K562 (cell line): Measurements from ENCODE around the gene PAAF1. TPM values are rescaled to one million over a fixed set of nuclear protein-coding genes. Genes with fewer than 3 reads are reported as not detected.

Experiments used
- BDP1 ChIP-seq: IDR thresholded peaks from 3 replicates; pipeline ENCODE4 v1.6.1; 2011; ENCODE audit not compliant: insufficient read length, insufficient read depth
- CBFB ChIP-seq: sonication (generic); formaldehyde crosslinking; IDR thresholded peaks from 2 replicates; pipeline ENCODE4 v1.4.0; 2020; ENCODE audit warnings: mild to moderate bottlenecking, missing genetic modification reagents
- NR1H2 ChIP-seq: sonication (generic); formaldehyde crosslinking; IDR thresholded peaks from 2 replicates; pipeline ENCODE4 v1.4.0; 2020; ENCODE audit warnings: mild to moderate bottlenecking, missing genetic modification reagents
- PHTF2 ChIP-seq: fragments of 250-450 bp; sonication (Bioruptor Pico); IDR thresholded peaks from 2 replicates; pipeline ENCODE4 v1.5.0; 2021; ENCODE audit warnings: mild to moderate bottlenecking
- SMAD3 ChIP-seq: fragments of 450-650 bp; formaldehyde crosslinking; conservative IDR thresholded peaks from 2 replicates; pipeline ENCODE4 v1.4.0; 2020; ENCODE audit warnings: mild to moderate bottlenecking
- SP1 ChIP-seq: sonication (generic); formaldehyde crosslinking; IDR thresholded peaks from 2 replicates; pipeline ENCODE4 v1.8.1; 2022; ENCODE audit warnings: mild to moderate bottlenecking, missing genetic modification reagents
- SRSF9 ChIP-seq: fragments of 200-400 bp; formaldehyde crosslinking; IDR thresholded peaks from 2 replicates; pipeline ENCODE4 v1.6.1; 2017; ENCODE audit warnings: low read depth, low read length, borderline replicate concordance
- ZNF217 ChIP-seq: sonication (generic); formaldehyde crosslinking; IDR thresholded peaks from 2 replicates; pipeline ENCODE4 v1.8.0; 2022; ENCODE audit warnings: mild to moderate bottlenecking, missing genetic modification reagents
- polyA plus RNA-seq, 8 experiments: library from polyadenylated mRNA; depleted of rRNA in 4 of 8; stranded (reverse) in 5 of 8; unstranded in 3 of 8; fragments of >200 nt; fragmentation: Nextera tagmentation in 2 of 8; fragmentation: Illumina TruSeq in 1 of 8; extraction: Ambion mirVana in 2 of 8; extraction: Trizol in 1 of 8; gene quantifications; 2 replicates each; pipeline versions ENCODE4 v1.2.1 to v1.2.3, GENCODE V29; 2011 to 2014; ENCODE audit warnings: inconsistent platforms in 1 of 8, missing spikeins in 1 of 8
- total RNA-seq, 7 experiments: library from RNA; depleted of rRNA in 6 of 7; stranded (reverse); fragments of >200 nt in 6 of 7; fragmentation: Illumina TruSeq in 2 of 7; extraction: Trizol in 2 of 7; gene quantifications; 2 replicates each; pipeline versions ENCODE4 v1.2.1 to v1.2.3, GENCODE V29; 2011 to 2021; ENCODE audit warnings: low replicate concordance in 1 of 7
- TF ChIP-seq, protein P1 (sequence below): fragments of 450-650 bp; IDR thresholded peaks from 2 replicates; pipeline ENCODE4 v1.6.1; 2017; ENCODE audit warnings: antibody characterized with exemption
- TF ChIP-seq, protein P2 (sequence below): fragments of 250-450 bp; sonication (Bioruptor Pico); IDR thresholded peaks from 2 replicates; pipeline ENCODE4 v1.9.0; 2021; ENCODE audit warnings: mild to moderate bottlenecking
- TF ChIP-seq, protein P3 (sequence below): fragments of 450-650 bp; formaldehyde crosslinking; IDR thresholded peaks from 2 replicates; pipeline ENCODE4 v1.4.0; 2020; ENCODE audit warnings: mild to moderate bottlenecking, moderate library complexity
- TF ChIP-seq, protein P4 (sequence below): sonication (generic); formaldehyde crosslinking; IDR thresholded peaks from 2 replicates; pipeline ENCODE4 v1.8.0; 2022; ENCODE audit warnings: mild to moderate bottlenecking, low read depth, missing genetic modification reagents
- TF ChIP-seq, protein P5 (sequence below), 2 experiments: fragments of 450-650 bp; formaldehyde crosslinking in 1 of 2; IDR thresholded peaks; 2 replicates each; pipeline versions ENCODE4 v1.4.0 to v1.6.1; 2014 to 2020; ENCODE audit warnings: mild to moderate bottlenecking in 2 of 2, borderline replicate concordance in 1 of 2, low read depth in 1 of 2

Gene PAAF1
- total and polyA plus RNA-seq, 9 of the 15 experiments (the other 6 are each of a cell fraction or from before 2014, with no cell fraction given) = 13.5 to 78.6 (median 23.3) TPM

DNA sequence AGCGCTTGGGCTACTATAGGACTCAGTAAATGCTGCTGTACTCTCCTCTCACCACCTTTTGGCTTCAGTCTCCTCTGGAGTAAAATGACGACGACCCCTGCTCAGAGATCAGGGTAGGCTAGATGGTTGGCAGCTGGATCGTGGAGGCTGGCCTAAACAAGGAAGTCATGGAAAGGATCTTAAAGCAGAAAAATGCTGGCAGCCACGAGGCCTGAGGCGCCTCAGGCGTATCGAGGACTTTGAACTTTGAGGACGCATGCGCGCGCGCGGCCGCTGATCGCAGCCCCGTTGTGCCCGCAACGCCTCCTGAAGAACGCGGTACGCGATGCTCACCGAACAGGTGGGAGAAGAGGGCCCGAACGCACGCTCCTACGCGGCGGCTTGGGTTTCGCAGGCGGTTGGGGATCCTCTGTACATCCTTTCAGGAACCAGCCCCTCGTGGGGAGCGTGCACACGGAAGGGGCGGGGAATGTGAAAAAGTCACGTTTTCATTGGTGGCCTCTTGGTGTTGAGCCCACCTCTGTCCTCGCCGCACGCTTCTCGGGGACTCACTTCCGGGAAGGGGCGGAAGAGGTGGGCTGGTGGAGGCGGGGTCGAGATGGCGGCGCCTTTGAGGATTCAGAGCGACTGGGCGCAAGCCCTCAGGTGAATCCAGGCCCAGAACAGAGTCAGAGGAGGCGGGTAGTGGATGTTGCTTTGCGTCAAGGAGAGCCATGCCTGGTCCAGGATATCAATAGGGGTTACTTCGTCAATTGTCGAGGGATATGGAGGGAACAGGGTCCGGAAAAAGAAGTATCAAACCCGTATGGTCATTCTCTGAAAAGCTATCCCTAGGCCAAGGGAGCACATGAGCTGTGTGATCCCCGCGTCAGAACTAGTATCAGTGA lies at the start of gene PAAF1, which contains the start of gene COA4 (continued):
- TF ChIP-seq, protein P1, sequence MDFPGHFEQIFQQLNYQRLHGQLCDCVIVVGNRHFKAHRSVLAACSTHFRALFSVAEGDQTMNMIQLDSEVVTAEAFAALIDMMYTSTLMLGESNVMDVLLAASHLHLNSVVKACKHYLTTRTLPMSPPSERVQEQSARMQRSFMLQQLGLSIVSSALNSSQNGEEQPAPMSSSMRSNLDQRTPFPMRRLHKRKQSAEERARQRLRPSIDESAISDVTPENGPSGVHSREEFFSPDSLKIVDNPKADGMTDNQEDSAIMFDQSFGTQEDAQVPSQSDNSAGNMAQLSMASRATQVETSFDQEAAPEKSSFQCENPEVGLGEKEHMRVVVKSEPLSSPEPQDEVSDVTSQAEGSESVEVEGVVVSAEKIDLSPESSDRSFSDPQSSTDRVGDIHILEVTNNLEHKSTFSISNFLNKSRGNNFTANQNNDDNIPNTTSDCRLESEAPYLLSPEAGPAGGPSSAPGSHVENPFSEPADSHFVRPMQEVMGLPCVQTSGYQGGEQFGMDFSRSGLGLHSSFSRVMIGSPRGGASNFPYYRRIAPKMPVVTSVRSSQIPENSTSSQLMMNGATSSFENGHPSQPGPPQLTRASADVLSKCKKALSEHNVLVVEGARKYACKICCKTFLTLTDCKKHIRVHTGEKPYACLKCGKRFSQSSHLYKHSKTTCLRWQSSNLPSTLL = no peak
- TF ChIP-seq SMAD3 (CRISPR knock-in tag) (peak; percentile 73; the same call in 1 of the 2 replicates), ZNF217 (no peak), NR1H2 (CRISPR knock-in tag) (no peak), PHTF2 (no peak), CBFB (CRISPR knock-in tag) (no peak), SP1 (CRISPR knock-in tag) (peak; percentile 94), BDP1 (no peak), SRSF9 (no peak)
- TF ChIP-seq, protein P2, sequence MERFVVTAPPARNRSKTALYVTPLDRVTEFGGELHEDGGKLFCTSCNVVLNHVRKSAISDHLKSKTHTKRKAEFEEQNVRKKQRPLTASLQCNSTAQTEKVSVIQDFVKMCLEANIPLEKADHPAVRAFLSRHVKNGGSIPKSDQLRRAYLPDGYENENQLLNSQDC (CRISPR knock-in tag) = 0 out of 2 replicates have a peak, but pooled peaks have one; percentile 61
- TF ChIP-seq, protein P3, sequence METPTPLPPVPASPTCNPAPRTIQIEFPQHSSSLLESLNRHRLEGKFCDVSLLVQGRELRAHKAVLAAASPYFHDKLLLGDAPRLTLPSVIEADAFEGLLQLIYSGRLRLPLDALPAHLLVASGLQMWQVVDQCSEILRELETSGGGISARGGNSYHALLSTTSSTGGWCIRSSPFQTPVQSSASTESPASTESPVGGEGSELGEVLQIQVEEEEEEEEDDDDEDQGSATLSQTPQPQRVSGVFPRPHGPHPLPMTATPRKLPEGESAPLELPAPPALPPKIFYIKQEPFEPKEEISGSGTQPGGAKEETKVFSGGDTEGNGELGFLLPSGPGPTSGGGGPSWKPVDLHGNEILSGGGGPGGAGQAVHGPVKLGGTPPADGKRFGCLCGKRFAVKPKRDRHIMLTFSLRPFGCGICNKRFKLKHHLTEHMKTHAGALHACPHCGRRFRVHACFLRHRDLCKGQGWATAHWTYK (CRISPR knock-in tag) = peak; percentile 62; the same call in 1 of the 2 replicates
- TF ChIP-seq, protein P4, sequence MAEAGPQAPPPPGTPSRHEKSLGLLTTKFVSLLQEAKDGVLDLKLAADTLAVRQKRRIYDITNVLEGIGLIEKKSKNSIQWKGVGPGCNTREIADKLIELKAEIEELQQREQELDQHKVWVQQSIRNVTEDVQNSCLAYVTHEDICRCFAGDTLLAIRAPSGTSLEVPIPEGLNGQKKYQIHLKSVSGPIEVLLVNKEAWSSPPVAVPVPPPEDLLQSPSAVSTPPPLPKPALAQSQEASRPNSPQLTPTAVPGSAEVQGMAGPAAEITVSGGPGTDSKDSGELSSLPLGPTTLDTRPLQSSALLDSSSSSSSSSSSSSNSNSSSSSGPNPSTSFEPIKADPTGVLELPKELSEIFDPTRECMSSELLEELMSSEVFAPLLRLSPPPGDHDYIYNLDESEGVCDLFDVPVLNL (CRISPR knock-in tag) = 0 out of 2 replicates have a peak, but pooled peaks have one; percentile 55
- TF ChIP-seq, protein P5, sequence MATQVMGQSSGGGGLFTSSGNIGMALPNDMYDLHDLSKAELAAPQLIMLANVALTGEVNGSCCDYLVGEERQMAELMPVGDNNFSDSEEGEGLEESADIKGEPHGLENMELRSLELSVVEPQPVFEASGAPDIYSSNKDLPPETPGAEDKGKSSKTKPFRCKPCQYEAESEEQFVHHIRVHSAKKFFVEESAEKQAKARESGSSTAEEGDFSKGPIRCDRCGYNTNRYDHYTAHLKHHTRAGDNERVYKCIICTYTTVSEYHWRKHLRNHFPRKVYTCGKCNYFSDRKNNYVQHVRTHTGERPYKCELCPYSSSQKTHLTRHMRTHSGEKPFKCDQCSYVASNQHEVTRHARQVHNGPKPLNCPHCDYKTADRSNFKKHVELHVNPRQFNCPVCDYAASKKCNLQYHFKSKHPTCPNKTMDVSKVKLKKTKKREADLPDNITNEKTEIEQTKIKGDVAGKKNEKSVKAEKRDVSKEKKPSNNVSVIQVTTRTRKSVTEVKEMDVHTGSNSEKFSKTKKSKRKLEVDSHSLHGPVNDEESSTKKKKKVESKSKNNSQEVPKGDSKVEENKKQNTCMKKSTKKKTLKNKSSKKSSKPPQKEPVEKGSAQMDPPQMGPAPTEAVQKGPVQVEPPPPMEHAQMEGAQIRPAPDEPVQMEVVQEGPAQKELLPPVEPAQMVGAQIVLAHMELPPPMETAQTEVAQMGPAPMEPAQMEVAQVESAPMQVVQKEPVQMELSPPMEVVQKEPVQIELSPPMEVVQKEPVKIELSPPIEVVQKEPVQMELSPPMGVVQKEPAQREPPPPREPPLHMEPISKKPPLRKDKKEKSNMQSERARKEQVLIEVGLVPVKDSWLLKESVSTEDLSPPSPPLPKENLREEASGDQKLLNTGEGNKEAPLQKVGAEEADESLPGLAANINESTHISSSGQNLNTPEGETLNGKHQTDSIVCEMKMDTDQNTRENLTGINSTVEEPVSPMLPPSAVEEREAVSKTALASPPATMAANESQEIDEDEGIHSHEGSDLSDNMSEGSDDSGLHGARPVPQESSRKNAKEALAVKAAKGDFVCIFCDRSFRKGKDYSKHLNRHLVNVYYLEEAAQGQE (IDR thresholded peaks at IDR 0.05; ENCODE audit: borderline replicate concordance) = no peak; the same call in 1 of the 2 replicates
- TF ChIP-seq, protein P5 (CRISPR knock-in tag; IDR thresholded peaks at IDR 0.05; ENCODE audit: low read depth) = peak; percentile 67; the same call in 1 of the 2 replicates
